Smooth muscle cell (in vitro differentiated cells): ENCODE measurements around the gene ARHGEF3. TPM values are rescaled to one million over a fixed set of nuclear protein-coding genes. Genes with fewer than 3 reads are reported as not detected.
A peak's percentile ranks its signal among the peaks of the same experiment; 100 is the strongest.

Experiments
- DNase-seq: peaks from one replicate; lab custom pipeline; 2025; ENCODE audit not compliant: unreplicated experiment; lab: John Stamatoyannopoulos, UW
- H2AFZ ChIP-seq: fragments of 200-600 bp; sonication (generic); 2 replicates; pipeline ENCODE4 v1.6.0; 2016; ENCODE audit warnings: antibody characterized with exemption, low read depth, mild to moderate bottlenecking
- H3F3A ChIP-seq: fragments of 200-600 bp; sonication (generic); 2 replicates; pipeline ENCODE4 v1.6.0; 2017; ENCODE audit warnings: antibody characterized with exemption, low read depth
- H3K27ac ChIP-seq: fragments of 200-600 bp; sonication (generic); 2 replicates; pipeline ENCODE4 v1.5.1; 2016; ENCODE audit warnings: low read depth, mild to moderate bottlenecking
- H3K27me3 ChIP-seq: fragments of 200-600 bp; sonication (generic); 2 replicates; pipeline ENCODE4 v1.6.1; 2016; ENCODE audit warnings: low read depth, mild to moderate bottlenecking
- H3K36me3 ChIP-seq: fragments of 200-600 bp; sonication (generic); 2 replicates; pipeline ENCODE4 v1.5.1; 2016; ENCODE audit warnings: low read depth
- H3K4me1 ChIP-seq: fragments of 200-600 bp; sonication (generic); 2 replicates; pipeline ENCODE4 v1.5.1; 2016; ENCODE audit warnings: low read depth
- H3K4me2 ChIP-seq: fragments of 200-600 bp; sonication (generic); 2 replicates; pipeline ENCODE4 v1.6.0; 2016; ENCODE audit warnings: mild to moderate bottlenecking
- H3K4me3 ChIP-seq: fragments of 200-600 bp; sonication (generic); 2 replicates; pipeline ENCODE4 v1.5.1; 2016; ENCODE audit warnings: mild to moderate bottlenecking
- H3K79me2 ChIP-seq: fragments of 200-600 bp; sonication (generic); 2 replicates; pipeline ENCODE4 v1.6.0; 2016; ENCODE audit warnings: low read depth, mild to moderate bottlenecking
- H3K9ac ChIP-seq: fragments of 200-600 bp; sonication (generic); 2 replicates; pipeline ENCODE4 v1.6.0; 2016; ENCODE audit warnings: low read depth
- H3K9me3 ChIP-seq: fragments of 200-600 bp; sonication (generic); replicated peaks from 2 replicates; pipeline ENCODE4 v1.5.1; 2016; ENCODE audit warnings: low read depth
- H4K20me1 ChIP-seq: fragments of 200-600 bp; sonication (generic); 2 replicates; pipeline ENCODE4 v1.6.0; 2016; ENCODE audit warnings: low read depth
- CTCF ChIP-seq: fragments of 200-600 bp; sonication (generic); IDR thresholded peaks from 2 replicates; pipeline ENCODE4 v1.5.1; 2017; ENCODE audit warnings: borderline replicate concordance, mild to moderate bottlenecking, antibody characterized with exemption; ENCODE audit not compliant: insufficient read depth, poor library complexity, severe bottlenecking
- WGBS: methylation state at CpG from one replicate; pipeline ENCODE4 v1.1.7; 2016; ENCODE audit warnings: low lambda C conversion rate; 5-methylcytosine and 5-hydroxymethylcytosine counted together
- polyA plus RNA-seq: library from polyadenylated mRNA; unstranded; fragments of >200 nt; fragmentation: Nextera tagmentation; extraction: Ambion mirVana; gene quantifications from 2 replicates; pipeline ENCODE4 v1.2.1, GENCODE V29; 2016
- total RNA-seq: library from RNA; depleted of rRNA; stranded (reverse); fragments of >200 nt; gene quantifications from 2 replicates; pipeline ENCODE4 v1.2.3, GENCODE V29; 2014

The ARHGEF3 gene
- total and polyA plus RNA-seq, 2 experiments from 2014 or later, result 131 to 137 TPM

- no peak overlapping the region for H2AFZ ChIP-seq
These were observed 39.7 kb downstream of the ARHGEF3 start for GRCh38 chr3:56761887-56762651.

DNA sequence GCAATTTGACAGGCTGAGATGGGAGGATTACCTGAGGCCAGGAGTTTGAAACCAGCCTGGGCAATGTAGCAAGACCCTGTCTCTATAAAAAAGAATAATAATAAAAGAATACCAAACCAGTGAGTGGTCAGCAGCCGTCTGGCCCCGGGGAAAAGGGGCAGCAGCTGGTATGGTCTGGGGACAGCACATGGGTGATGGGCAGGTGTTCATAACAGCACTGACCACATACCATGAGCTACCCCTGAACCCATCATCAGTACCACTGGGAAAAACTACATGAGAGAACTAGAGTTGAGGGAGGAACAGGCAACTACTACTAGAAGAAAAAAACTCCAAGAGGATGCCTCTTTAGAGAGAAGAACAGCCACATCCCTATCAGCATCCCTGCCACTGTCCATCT is 40.7 kb downstream of the ARHGEF3 start:
- Histone ChIP-seq H2AFZ (no peak overlapping the region), H3K4me2 (no peak overlapping the region), H3K27me3 (no peaks in the 10 kb centered on the region), H3K4me3 (no peak overlapping the region), H3K9ac (no peak overlapping the region), H3K9me3 (no peaks in the 10 kb centered on the region), H3K36me3 (no peaks in the 10 kb centered on the region), H3K27ac (peak overlapping the region; percentile 87), H4K20me1 (peaks cover 100% of the 10 kb centered on the region), H3K79me2 (peaks cover 94% of the 10 kb centered on the region), H3F3A (peaks cover 15% of the 10 kb centered on the region), H3K4me1 (peaks cover 26% of the 10 kb centered on the region)
- TF ChIP-seq CTCF, result no peak
- WGBS, result 84% methylated on average over 2 of the region's 2 CpGs
- DNase-seq, result no peak

More at GRCh38 chr3:56761887-56762651, 39.7 kb downstream of the ARHGEF3 start:
- H3K4me1 ChIP-seq, result peaks cover 26% of the 10 kb centered on the region
- peak overlapping the region; percentile 34 for H3K4me2 ChIP-seq
- H3K4me3 ChIP-seq, result no peak overlapping the region
- H3K9ac ChIP-seq, result no peak overlapping the region
- peaks cover 20% of the 10 kb centered on the region for H3F3A ChIP-seq
- H3K27me3 ChIP-seq, result no peaks in the 10 kb centered on the region
- peak overlapping the region; percentile 87 for H3K27ac ChIP-seq
- peaks cover 100% of the 10 kb centered on the region for H4K20me1 ChIP-seq
- WGBS, result 51% methylated on average over 11 of the region's 11 CpGs
- peaks cover 94% of the 10 kb centered on the region for H3K79me2 ChIP-seq
- H3K9me3 ChIP-seq, result no peaks in the 10 kb centered on the region
- no peaks in the 10 kb centered on the region for H3K36me3 ChIP-seq
- no peak for DNase-seq
- TF ChIP-seq CTCF, result no peak

- no peak overlapping the region for H3K4me3 ChIP-seq
- no peak for TF ChIP-seq CTCF
- peaks cover 100% of the 10 kb centered on the region for H4K20me1 ChIP-seq
- no peak for DNase-seq
- H3K4me2 ChIP-seq, result no peak overlapping the region
- no peak overlapping the region for H3K9ac ChIP-seq
- no peak overlapping the region for H2AFZ ChIP-seq
- peaks cover 22% of the 10 kb centered on the region for H3K4me1 ChIP-seq
- H3K79me2 ChIP-seq, result peaks cover 96% of the 10 kb centered on the region
- peaks cover 7% of the 10 kb centered on the region for H3K36me3 ChIP-seq
- peaks cover 20% of the 10 kb centered on the region for H3F3A ChIP-seq
- 97% methylated on average over 3 of the region's 3 CpGs for WGBS
- peak overlapping the region; percentile 74 for H3K27ac ChIP-seq
- no peaks in the 10 kb centered on the region for H3K9me3 ChIP-seq
- no peaks in the 10 kb centered on the region for H3K27me3 ChIP-seq
These were observed 42.2 kb downstream of the ARHGEF3 start for GRCh38 chr3:56759532-56759931.
